Measurements from ENCODE around the gene IL12RB1.

GRCh38 chr19:18120127-18120526, 33.4 kb upstream of the IL12RB1 start:
- no peak for TF ChIP-seq TAF1 (IDR thresholded peaks at IDR 0.05; ENCODE audit: low read depth, low read length)
- TF ChIP-seq POLR2A (IDR thresholded peaks at IDR 0.05; ENCODE audit: low read depth, low read length), result no peak
- TF ChIP-seq POLR2AphosphoS5 (IDR thresholded peaks at IDR 0.05; ENCODE audit: low read depth, low read length), result no peak

All from GM12891 (cell line).